ENCODE data around the gene SPX. TPM values are rescaled to one million over a fixed set of nuclear protein-coding genes. Genes with fewer than 3 reads are reported as not detected.

The SPX gene
- total RNA-seq, result not detected
- long read RNA-seq, result 0 reads

- DNase-seq (no peak), ATAC-seq (no peak)
- intact Hi-C loops (cut with DNase I, micrococcal nuclease), result no loop called here
These were observed at the start of gene SPX for GRCh38 chr12:21526053-21526452. Gene SPX (plus strand): TSS chr12:21526296. CDS start chr12:21526473, 177 bp downstream.

GRCh38 chr12:21476949-21477348, 49.1 kb upstream of the SPX start:
- no peak for DNase-seq
- ATAC-seq, result no peak
- intact Hi-C loops (cut with DNase I, micrococcal nuclease), result no loop called here

GRCh38 chr12:21478756-21479455, 47.2 kb upstream of the SPX start:
- ATAC-seq, result no peak

GRCh38 chr12:21483531-21483930, 42.6 kb upstream of the SPX start:
- intact Hi-C loops (cut with DNase I, micrococcal nuclease), result no loop called here
- no peak for DNase-seq
- no peak for ATAC-seq

More at GRCh38 chr12:21478756-21479455, 47.2 kb upstream of the SPX start:
- DNase-seq, result no peak
- intact Hi-C loops (cut with DNase I, micrococcal nuclease), result no loop called here

GRCh38 chr12:21485998-21486397, 40.1 kb upstream of the SPX start:
- ATAC-seq, result no peak
- intact Hi-C loops (cut with DNase I, micrococcal nuclease), result no loop called here
- DNase-seq, result no peak

- ATAC-seq, result no peak
- DNase-seq, result no peak
- intact Hi-C loops (cut with DNase I, micrococcal nuclease), result loop anchor here in 1 of 2 donors (10.0 kb wide), 1 partner anchor 65 kb away; the partner anchor contains the start of gene PYROXD1
These were observed 26.3 kb upstream of the SPX start for GRCh38 chr12:21499765-21500164.

GRCh38 chr12:21500786-21501257, 25.3 kb upstream of the SPX start:
- DNase-seq (no peak), ATAC-seq (no peak)
- intact Hi-C loops (cut with DNase I, micrococcal nuclease), result loop anchor here in 1 of 2 donors (10.0 kb wide), 1 partner anchor 66 kb away; the partner anchor contains the start of gene PYROXD1

- peak; percentile 100 for ATAC-seq
- intact Hi-C loops (cut with DNase I, micrococcal nuclease), result loop anchor here in 1 of 2 donors (10.0 kb wide), 1 partner anchor 67 kb away; the partner anchor contains the start of gene PYROXD1
- peak; percentile 88 to 92 for DNase-seq
These were observed 24.6 kb upstream of the SPX start, which contains the start of the genes GOLT1B and RECQL for GRCh38 chr12:21501258-21502163. Gene GOLT1B (plus strand): TSS chr12:21501789. CDS start chr12:21501924, 135 bp downstream. Gene RECQL (minus strand): TSS chr12:21501635. CDS start chr12:21499570, 2,065 bp downstream.

GRCh38 chr12:21502164-21502496, 24.0 kb upstream of the SPX start:
- intact Hi-C loops (cut with DNase I, micrococcal nuclease), result loop anchor here in 1 of 2 donors (10.0 kb wide), 1 partner anchor 67 kb away; the partner anchor contains the start of gene PYROXD1
- no peak for DNase-seq
- peak; percentile 19 for ATAC-seq

GRCh38 chr12:21502872-21503271, 23.2 kb upstream of the SPX start:
- intact Hi-C loops (cut with DNase I, micrococcal nuclease), result loop anchor here in 1 of 2 donors (10.0 kb wide), 1 partner anchor 68 kb away; the partner anchor contains the start of gene PYROXD1

GRCh38 chr12:21505888-21506287, 20.2 kb upstream of the SPX start:
- intact Hi-C loops (cut with DNase I, micrococcal nuclease), result loop anchor here in 1 of 2 donors (10.0 kb wide), 1 partner anchor 71 kb away; the partner anchor contains the start of gene PYROXD1
- DNase-seq (no peak), ATAC-seq (no peak)

More at GRCh38 chr12:21502872-21503271, 23.2 kb upstream of the SPX start:
- no peak for ATAC-seq
- DNase-seq, result no peak

- intact Hi-C loops (cut with DNase I, micrococcal nuclease), result loop anchor here in 1 of 2 donors (10.0 kb wide), 1 partner anchor 73 kb away; the partner anchor contains the start of gene PYROXD1
- ATAC-seq (no peak), DNase-seq (no peak)
These were observed 18.2 kb upstream of the SPX start for GRCh38 chr12:21507849-21508248.

- no peak for ATAC-seq
- no peak for DNase-seq
- intact Hi-C loops (cut with DNase I, micrococcal nuclease), result loop anchor here in 1 of 2 donors (10.0 kb wide), 1 partner anchor 75 kb away; the partner anchor contains the start of gene PYROXD1
These were observed 16.3 kb upstream of the SPX start for GRCh38 chr12:21509768-21510167.

- ATAC-seq (no peak), DNase-seq (no peak)
- intact Hi-C loops (cut with DNase I, micrococcal nuclease), result no loop called here
These were observed 9.8 kb upstream of the SPX start for GRCh38 chr12:21516281-21516680.

- ATAC-seq (no peak), DNase-seq (no peak)
- intact Hi-C loops (cut with DNase I, micrococcal nuclease), result no loop called here
These were observed 7.6 kb upstream of the SPX start for GRCh38 chr12:21518451-21518850.

GRCh38 chr12:21521541-21521940, 4.6 kb upstream of the SPX start:
- DNase-seq (no peak), ATAC-seq (no peak)
- intact Hi-C loops (cut with DNase I, micrococcal nuclease), result no loop called here

GRCh38 chr12:21523148-21523547, 2.9 kb upstream of the SPX start:
- intact Hi-C loops (cut with DNase I, micrococcal nuclease), result no loop called here
- no peak for ATAC-seq

GRCh38 chr12:21526721-21527345, 737 bp downstream of the SPX start:
- ATAC-seq (no peak), DNase-seq (no peak)
- intact Hi-C loops (cut with DNase I, micrococcal nuclease), result no loop called here

More at GRCh38 chr12:21523148-21523547, 2.9 kb upstream of the SPX start:
- DNase-seq, result no peak
